HG02970 (cell line): ENCODE measurements around the gene CAPRIN2.

Experiments
- ATAC-seq: cut with Tn5 transposase; IDR thresholded peaks from one replicate; pipeline ENCODE4 v1.9.1; 2021; ENCODE audit warnings: mild to moderate bottlenecking, moderate library complexity, moderate number of reproducible peaks; ENCODE audit not compliant: unreplicated experiment, low FRiP score

Gene CAPRIN2

DNA sequence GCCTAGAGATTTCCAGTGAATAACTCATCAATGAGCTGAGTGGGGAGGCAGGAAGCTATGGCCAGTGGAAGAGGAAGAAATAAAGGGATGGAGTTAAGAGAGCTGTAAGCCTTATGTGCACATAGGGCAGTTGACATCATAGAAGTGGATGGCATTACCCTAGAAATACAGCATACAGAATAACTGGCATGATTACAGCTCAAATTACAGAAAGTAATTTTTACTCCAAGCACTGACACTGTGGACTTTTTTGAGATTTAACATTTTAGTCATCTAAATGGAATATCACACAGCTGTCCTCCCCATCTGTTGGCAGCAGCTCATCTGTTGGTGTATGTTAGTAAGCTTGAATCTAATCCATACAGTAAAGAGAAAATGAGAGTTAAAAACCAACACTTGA is 53.7 kb downstream of the CAPRIN2 start:
- no peak for ATAC-seq

DNA sequence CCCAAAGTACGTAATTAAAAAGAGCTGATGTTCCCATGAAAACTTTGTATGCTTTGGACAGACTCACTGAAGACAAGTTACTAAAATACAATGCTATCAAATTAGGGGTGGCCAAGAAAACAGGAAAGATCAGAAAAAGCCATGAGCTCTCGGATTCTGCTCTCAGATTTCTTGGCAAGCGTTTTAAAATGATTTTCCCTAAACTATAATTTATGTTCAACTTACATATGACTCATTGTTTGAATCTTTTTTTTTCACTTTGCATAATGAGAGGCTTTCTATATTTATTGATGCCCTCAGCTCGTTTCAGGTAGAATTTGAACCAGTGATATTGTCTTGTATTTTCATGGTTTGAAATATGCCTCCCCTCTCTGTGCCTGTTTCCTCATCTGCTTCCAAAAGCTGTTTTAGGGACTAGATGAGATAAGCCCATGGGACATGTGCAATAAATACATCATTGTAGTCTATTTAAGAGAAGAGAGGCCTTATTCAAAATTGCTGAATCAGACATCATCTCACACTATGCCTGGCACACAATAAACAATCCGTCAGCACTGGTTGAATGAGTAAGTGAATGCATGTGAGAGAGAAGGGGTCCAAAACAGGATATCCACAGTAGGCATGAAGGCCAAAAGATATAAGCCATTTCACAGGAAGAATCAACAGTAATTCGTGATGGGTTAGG is 54.4 kb downstream of the CAPRIN2 start:
- no peak for ATAC-seq

DNA sequence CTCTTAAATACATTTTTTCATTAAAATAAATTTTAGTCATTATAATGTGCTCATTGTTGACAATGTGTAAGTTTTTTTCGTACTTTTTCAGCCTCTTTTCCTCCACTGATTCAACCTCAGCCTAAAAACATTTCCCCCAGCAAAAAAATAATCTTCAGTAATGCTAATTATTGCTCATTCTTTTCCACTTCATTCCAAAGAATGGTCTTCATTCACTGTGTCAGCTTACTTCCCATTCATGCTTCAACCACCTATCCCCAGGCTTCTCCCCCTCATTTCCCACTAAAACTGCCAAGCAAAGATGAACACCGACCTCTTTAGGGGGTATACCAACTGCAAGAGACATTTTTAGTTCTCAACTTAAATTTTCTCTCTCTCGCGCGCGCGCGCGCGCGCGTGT is 56.4 kb downstream of the CAPRIN2 start:
- ATAC-seq: no peak

DNA sequence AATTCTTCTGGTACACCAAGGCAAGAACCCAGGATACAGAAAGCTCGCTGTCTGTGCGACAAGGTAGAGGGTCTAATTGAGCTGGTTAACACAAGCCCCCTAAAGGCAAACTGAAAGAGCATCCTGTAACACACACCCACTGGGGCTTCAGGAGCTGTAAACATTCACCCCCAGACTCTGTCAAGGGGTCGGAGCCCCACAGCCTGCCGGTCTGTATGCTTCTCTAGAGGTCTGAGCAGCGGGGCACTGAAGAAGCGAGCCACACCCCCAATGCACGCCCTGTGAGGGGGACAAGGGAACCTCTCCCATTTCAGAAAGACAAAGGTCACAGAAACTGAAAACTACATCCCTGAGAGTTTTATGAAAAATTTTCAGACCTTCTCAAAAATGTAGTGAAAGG is 57.8 kb downstream of the CAPRIN2 start:
- ATAC-seq: no peak

DNA sequence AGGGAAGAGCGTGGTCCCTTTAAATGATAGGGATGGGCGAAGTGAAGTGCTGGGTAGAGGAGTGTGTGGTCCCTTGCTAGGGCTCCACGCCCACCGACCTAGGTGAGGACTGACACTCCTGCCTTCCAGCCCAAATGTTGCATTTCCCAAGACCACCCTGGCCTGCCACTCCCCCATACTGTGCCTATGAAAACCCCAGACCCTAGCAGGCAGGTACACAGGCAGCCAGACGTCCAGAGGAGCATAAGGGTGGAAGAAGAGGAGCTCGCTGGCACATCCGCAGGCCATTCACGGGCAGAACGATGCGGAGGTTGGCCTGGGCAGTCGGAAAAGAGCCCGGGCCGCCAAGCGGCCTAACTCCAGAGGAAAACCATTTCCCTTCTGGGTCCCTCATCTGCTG is 58.3 kb downstream of the CAPRIN2 start:
- no peak for ATAC-seq

DNA sequence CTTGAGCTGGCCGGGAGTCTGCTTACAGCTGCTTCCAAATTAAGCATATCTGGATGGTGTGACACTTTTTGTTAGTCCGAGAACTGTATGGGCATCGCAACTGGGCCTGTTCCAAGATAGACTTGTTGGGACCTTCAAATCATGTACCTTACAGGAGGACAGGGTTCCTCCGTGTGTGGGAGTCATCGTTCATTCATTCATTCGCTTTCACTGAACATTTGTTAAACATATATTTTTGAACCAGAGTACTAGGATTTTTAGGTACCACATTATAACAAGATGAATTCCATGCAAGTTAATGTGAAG is 58.7 kb downstream of the CAPRIN2 start:
- peak; percentile 23 for ATAC-seq

DNA sequence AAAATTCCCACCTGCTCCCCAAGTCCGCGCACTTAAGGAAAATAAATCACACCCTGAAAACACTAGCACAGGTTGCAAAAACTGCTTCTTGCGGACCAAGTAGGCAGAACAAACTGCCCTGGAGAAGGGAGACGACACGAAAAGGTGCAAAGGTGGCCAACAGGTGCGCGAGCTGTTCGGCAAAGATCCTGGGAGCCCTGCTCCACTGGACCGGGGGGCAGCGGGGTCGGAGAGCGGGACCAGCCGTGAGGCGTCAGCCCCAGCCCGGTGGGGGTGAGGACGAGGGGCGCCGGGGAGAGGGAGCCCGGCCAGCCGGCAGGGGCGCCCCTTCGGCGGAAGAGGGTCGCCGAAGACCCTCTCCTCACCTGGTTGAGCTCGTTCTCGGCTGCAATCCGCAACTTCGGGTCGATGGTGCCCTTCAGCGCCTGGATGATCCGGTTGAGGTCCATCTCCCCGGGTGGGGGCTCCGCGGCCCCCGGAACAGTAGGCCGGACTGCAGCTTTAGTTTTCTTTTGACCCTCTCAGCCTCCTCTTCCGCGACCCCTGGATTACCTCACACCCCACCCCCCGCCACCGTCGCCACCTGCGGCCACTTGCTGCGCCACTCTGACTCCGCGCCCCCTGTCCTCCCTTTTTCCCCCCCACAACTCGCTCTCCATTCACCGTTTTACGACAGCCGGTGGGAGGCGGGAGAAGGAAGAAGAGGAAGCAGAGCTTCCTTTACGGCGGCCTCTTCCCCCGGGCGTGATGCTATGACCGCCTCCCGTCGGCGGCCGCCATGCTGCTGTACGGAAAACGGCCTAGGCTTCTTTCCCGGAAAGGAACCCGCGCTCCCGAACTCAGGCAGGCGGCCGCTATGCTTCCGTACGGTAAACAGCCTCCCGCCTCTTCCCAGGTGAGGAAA is 59.3 kb downstream of the CAPRIN2 start, which contains the start of gene IPO8:
Gene IPO8 (minus strand): TSS at position 671 of the 904 bp plus-strand sequence. CDS start 222 bp downstream, at position 449.
- ATAC-seq: peak; percentile 70

DNA sequence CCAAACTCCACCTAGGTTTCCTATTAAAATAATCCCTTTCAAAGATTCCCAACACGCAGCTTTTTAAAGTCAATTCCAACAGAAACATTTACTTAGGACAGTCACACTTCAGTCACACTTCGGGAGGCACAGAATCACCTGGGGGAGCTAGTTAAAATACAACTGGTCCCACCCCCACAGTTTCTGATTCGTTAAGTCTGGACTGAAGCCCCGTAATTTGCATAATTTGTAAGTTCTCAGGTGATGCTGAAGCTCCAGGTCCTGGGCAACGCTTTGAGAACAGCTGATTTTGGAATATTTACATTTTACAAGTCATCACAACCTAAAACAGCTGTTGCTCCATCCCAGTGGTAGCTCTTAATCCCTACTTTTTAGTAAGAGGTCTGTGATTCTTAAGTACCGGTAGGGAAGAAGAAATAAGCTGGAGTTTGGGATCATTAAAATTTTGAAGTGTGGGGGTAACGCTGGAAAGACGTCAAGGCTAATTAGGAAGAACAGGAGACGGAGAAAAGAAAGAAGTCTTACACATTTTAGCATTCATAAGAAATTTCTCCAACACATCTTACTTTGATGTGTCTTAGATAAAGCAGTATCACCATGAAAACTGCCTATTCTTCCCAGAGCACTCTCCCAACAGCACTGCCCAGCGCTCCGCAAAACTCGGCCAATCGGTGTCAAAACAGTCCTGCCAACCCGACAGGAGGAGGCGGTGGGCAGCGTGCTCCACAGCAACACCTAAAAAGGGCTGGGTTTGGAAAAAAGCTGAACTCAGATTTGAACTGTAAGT is 60.1 kb downstream of the CAPRIN2 start:
- peak; percentile 33 for ATAC-seq

DNA sequence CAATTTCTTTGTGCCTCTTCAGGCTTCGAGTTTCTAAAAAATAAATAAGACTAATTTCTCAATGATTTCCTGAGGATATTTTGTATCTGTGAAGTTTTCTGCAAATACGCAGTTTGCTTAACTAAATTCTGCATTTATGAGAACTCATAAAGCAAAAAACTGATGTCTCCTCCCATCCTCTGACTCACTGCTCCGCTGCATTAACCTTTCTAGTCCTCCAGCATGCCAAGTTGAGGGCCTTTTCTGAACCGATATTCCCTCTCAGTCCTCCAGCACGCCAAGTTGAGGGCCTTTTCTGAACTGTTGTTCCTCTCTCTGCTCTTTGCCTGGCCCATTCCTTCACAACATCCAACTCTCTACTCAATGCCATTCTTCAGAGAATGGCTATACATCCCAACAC is 62.3 kb downstream of the CAPRIN2 start:
- ATAC-seq: no peak

DNA sequence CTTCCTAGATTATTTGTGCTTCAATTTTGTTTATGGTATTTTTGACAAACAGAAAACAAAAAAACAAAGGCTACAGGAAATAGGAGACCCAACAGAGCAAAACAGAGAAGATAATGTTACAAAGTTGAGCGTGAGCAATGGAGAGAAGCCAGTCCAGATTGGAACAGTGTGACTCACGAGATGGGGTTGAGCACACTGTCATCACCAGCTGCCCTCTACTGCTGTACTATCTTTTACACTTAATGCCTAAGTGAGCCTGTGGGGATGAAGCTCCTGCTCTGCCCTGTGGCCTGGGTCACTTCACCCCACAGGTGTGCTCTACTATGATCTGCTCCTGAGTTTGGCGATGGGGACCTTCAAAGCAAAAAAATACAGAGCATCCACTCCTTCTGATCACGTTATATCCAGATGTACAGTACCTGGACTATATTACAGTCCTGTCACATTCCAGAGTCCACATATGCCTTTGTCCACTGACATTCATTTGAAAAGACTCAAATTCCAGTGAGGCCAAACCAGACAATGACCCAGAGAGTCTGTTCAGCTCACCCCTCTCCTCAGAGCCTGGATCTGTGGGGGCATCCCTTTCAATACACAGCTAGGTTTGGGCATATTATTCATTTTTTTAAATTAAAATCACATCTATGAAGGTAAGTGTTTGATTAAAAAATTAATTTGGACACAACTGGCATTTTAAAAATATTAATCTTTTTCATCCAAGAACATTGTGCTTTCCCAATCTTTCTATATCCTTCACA is 63.5 kb downstream of the CAPRIN2 start:
- ATAC-seq: no peak

DNA sequence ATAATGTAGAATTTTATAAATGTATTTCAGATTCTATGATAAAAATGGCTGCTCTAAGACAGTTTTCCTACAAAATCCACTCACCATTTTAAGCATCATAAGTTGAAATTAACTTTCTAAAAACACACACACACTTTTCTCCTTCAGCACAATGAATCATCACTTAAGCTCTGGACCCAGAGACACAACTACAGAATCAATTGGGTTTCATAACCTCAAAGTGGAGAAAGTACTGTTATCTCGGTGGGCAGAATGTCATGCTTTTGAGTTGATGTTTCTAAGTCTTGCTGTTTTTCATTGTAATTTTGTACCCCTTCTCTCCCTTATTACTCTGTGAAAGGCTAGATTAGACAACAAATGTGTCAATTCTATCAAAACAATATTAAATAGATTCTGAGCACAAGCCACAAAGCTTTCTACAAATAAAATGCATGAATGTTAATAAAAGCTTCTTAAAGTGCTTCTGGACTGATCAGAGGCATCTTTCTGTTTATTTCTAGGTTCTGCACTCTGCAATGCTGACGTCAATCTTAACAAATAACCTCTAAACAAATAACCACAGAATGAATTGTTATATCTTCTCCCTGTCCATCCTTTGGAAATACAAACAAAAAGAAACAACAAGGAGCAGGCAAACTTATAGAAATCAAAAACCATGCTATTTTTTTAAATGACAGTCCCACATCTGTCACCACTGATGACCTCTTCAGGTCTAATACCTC is 67.3 kb downstream of the CAPRIN2 start:
- no peak for ATAC-seq

DNA sequence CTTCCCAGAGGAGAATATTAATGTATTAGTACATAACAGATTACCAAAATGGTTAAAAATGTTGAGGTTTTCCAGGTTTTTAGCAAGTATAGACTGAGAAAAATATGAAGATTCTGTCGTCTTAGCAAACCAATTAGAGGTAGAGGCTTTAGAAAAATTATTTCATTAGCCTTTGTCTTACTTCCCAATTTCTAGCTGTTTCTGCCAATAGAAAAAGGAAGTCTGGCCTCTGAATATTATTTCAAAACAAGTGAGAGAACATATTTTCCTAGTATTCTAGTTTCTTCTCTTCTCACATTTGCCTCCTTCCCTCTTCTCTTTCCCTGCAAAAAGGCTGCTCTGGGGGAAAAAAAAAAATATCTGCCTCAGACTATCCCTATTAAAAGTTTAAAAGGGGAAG is 75.5 kb downstream of the CAPRIN2 start:
- ATAC-seq: no peak

DNA sequence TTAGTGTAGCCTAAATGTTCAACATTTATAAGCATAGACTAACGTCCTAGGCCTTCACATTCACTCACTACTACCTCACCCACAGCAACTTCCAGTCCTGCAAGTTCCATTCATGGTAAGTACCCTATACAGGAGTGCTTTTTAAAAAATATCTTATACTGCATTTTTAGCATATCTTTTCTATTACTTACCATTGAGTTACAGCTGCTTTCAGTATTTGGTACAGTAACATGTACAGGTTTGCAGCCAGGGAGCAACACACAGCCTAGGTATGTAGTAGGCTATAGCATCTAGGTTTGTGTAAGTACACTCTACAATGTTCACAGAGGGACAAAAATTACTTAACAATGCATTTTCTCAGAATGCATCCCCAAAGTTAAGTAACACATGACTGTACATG is 76.5 kb downstream of the CAPRIN2 start:
- no peak for ATAC-seq

DNA sequence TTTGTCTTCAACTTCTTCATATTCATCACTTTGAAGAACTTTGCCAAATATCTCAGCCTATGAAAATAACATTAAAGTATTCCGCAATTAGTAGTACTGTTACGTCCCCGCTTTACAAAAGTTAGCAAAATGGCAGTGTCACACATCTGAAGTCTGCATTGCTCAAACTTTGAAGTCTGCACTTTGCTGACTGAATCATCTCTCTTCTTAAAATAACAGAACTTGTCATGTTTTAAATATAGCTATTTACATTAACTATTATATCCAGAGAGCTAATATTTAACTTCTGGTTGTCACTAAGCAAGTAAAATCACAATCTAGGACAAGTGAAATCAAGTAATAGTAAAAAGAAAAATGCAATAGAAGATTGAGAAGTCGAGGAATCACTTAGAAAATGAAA is 93.5 kb downstream of the CAPRIN2 start:
- ATAC-seq: no peak
